Epithelial cell of prostate (primary cell): Measurements from ENCODE around the gene CHST2.

Experiments used
- DNase-seq: peaks from one replicate; pipeline ENCODE4 v3.0.0-alpha.2; 2011; ENCODE audit warnings: low read depth, low spot score
- H3K27ac ChIP-seq: fragments of 450-650 bp; 2 replicates; pipeline ENCODE4 v1.5.1; 2017; ENCODE audit warnings: mild to moderate bottlenecking

Gene CHST2

DNA sequence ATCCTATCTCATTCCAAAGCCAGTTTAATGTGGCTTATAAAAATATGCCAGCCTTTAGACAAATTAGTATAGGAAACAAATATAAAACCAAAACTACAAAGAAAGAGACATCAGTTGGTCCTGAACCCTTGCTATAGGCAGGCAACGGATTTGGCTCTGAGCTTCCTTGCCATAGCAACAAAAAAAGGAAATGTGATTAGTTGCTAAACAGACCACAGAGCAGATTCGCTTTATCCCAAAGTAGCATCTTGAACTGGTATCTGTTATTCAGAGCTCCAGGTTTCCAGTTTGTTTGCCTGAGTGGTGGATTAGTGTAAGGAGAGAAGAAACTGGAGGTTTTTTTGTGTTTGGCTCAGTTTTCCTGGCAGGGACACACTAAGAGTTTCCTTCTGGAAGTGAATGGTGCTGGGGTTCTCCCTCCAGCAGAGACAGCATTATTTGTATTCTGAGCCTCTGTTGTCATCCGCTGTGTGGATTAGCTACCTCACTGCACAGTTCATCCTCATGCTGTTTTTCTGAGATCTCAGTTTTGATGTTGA lies 44.1 kb downstream of the CHST2 start:
- H3K27ac ChIP-seq: no peak overlapping the region
- DNase-seq: no peak

DNA sequence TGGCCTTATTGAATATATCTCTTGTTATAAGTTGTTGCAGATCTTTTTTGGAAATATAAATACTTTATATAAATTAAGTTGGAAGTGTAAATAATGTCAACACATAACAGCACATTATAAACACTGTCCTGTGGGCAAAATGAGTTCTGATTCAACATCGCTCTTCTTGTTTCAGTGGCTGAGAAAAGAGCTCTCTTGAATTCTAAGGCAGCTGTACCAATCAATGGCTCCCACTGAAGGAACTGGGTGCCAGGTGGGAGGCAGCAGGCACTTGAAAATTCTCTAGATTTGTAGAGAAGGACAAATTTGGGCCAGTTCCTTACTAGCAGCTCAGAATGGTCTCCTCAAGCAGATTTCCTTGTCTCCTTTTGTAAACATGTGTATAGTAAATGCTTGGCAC lies 45.6 kb downstream of the CHST2 start:
- peak overlapping the region; percentile 6 for H3K27ac ChIP-seq
- no peak for DNase-seq

GRCh38 chr3:143165612-143166285 lies 46.2 kb downstream of the CHST2 start:
- DNase-seq: peak; percentile 70
- H3K27ac ChIP-seq: peak overlapping the region; percentile 6

- H3K27ac ChIP-seq: no peak overlapping the region
These were observed 46.8 kb downstream of the CHST2 start for GRCh38 chr3:143166376-143166775.

GRCh38 chr3:143167969-143168854 lies 48.6 kb downstream of the CHST2 start:
- H3K27ac ChIP-seq: peak overlapping the region; percentile 79

More at GRCh38 chr3:143166376-143166775, 46.8 kb downstream of the CHST2 start:
- no peak for DNase-seq

GRCh38 chr3:143168855-143169192 lies 49.3 kb downstream of the CHST2 start:
- peak overlapping the region; percentile 79 for H3K27ac ChIP-seq
- no peak for DNase-seq

More at GRCh38 chr3:143167969-143168854, 48.6 kb downstream of the CHST2 start:
- peak; percentile 83 for DNase-seq

GRCh38 chr3:143170074-143170473 lies 50.5 kb downstream of the CHST2 start:
- no peak overlapping the region for H3K27ac ChIP-seq
- DNase-seq: no peak

GRCh38 chr3:143170676-143171075 lies 51.1 kb downstream of the CHST2 start:
- no peak for DNase-seq

GRCh38 chr3:143171141-143171980 lies 51.8 kb downstream of the CHST2 start:
- no peak for DNase-seq
- H3K27ac ChIP-seq: no peak overlapping the region

More at GRCh38 chr3:143170676-143171075, 51.1 kb downstream of the CHST2 start:
- no peak overlapping the region for H3K27ac ChIP-seq

DNA sequence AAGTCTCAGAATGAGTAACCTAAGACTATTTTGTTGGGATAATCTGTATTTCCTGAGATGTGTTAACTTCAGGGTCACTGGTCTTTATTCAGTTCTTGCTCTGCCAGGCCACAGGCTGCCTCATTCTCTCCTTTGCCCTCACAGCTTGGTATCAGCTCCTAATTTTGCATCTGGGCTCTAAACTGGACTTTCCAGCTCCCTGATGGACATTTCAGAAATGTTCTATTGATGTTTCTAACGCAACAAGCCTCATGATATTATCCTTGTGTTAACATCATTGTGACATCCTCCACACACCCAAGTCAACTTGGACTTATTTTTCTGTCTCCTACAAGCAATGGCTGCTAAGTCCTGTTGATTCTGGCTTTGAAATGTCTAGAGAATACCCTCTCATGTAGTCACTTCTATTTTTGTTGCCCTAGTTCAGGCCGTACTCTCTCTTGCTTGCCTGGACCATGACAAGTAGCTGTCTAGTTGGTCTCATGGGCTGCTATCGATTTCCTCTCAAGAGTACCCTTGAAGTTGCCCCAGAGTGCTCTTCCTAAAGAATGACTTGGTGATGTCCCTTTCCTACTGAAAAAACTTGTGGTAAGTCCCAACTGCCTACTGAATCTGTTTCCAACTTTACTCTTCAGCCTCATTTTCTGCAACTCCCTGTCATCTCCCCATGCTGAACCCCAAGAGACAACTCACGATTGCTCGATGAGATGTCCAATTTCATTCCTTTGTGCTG lies 52.7 kb downstream of the CHST2 start:
- no peak overlapping the region for H3K27ac ChIP-seq

DNA sequence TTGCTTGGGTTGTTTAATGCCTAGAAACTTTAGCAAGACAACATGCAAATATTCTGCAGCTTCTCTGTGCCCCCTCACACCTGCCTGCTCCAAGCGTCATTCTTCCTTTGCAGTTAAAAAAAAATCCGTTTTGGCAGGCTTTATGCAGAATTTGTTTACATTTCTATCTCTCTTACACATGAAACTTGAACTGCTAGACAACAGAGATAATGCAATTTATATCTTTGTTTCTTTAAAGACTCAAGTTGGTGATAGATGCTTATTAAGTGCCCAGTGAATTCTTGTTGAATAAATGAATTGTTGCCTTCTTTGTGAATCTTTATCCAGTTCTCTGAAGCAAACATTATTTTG lies 53.2 kb downstream of the CHST2 start:
- DNase-seq: no peak
- no peak overlapping the region for H3K27ac ChIP-seq

More for the DNA sequence above, 52.7 kb downstream of the CHST2 start:
- no peak for DNase-seq

DNA sequence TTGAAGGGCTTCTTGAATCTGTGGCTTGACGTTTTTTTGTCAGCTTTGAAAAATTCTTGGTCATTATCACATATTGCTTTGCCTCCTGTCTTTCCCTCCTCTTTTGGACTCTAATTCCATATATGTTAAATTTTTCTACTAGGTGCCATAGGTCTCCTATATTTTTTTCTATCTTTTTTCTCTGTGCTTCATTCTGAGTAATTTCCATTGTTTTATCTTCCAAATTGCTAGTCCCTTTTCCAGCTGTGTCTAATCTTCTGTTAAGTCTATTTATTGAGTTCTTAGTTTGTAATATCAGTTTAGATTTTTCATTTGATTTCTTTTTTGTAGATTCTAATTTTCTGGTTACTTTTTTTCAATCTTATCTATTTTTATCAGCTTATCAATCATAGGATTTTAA lies 53.7 kb downstream of the CHST2 start:
- no peak for DNase-seq
- no peak overlapping the region for H3K27ac ChIP-seq
